Prostate gland (tissue), 2 donors: ENCODE data around the gene PET100.

Source experiments
- POLR2A ChIP-seq: fragments of 450-650 bp; IDR thresholded peaks from one replicate; pipeline ENCODE4 v1.6.1; 2016; ENCODE audit warnings: antibody characterized with exemption, mild to moderate bottlenecking
- TF ChIP-seq, protein P1 (sequence below), 4 experiments: fragments of 200-600 bp in 2 of 4; fragments of 450-650 bp in 2 of 4; sonication (generic) in 2 of 4; IDR thresholded peaks; 1 replicate in 3 of 4; 2 replicates in 1 of 4; pipeline ENCODE4 v1.5.1; 2016 to 2019; ENCODE audit warnings: antibody characterized with exemption in 4 of 4, mild to moderate bottlenecking in 2 of 4, moderate library complexity in 2 of 4

GRCh38 chr19:7596211-7596937, 33.2 kb upstream of the PET100 start:
- TF ChIP-seq, protein P1, sequence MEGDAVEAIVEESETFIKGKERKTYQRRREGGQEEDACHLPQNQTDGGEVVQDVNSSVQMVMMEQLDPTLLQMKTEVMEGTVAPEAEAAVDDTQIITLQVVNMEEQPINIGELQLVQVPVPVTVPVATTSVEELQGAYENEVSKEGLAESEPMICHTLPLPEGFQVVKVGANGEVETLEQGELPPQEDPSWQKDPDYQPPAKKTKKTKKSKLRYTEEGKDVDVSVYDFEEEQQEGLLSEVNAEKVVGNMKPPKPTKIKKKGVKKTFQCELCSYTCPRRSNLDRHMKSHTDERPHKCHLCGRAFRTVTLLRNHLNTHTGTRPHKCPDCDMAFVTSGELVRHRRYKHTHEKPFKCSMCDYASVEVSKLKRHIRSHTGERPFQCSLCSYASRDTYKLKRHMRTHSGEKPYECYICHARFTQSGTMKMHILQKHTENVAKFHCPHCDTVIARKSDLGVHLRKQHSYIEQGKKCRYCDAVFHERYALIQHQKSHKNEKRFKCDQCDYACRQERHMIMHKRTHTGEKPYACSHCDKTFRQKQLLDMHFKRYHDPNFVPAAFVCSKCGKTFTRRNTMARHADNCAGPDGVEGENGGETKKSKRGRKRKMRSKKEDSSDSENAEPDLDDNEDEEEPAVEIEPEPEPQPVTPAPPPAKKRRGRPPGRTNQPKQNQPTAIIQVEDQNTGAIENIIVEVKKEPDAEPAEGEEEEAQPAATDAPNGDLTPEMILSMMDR (IDR thresholded peaks at IDR 0.05), result no peak
- TF ChIP-seq POLR2A, result no peak
